DND-41 (cell line): ENCODE results near the gene CAPN3.

Experiments used
- CTCF ChIP-seq: IDR thresholded peaks from 2 replicates; pipeline ENCODE4 v1.5.1; 2012; ENCODE audit warnings: borderline replicate concordance, low read length, moderate library complexity, mild to moderate bottlenecking; ENCODE audit not compliant: poor library complexity, severe bottlenecking; ENCODE audit errors: extremely low read depth
- EZH2 ChIP-seq: IDR thresholded peaks from 3 replicates; pipeline ENCODE4 v1.6.1; 2012; ENCODE audit warnings: borderline replicate concordance, low read depth, mild to moderate bottlenecking, moderate library complexity, low read length, inconsistent platforms; ENCODE audit not compliant: severe bottlenecking

- TF ChIP-seq CTCF (no peak), EZH2 (no peak)
These were observed 102.0 kb downstream of the CAPN3 start for GRCh38 chr15:42461261-42461660.
